Vagina (tissue), 2 donors: Measurements from ENCODE around the gene AURKAIP1.

Source experiments
- POLR2A ChIP-seq, 2 donors: fragments of 450-650 bp; IDR thresholded peaks; one replicate each; pipeline ENCODE4 v1.6.1; 2017; ENCODE audit warnings: antibody characterized with exemption in 2 of 2, mild to moderate bottlenecking in 2 of 2, moderate library complexity in 2 of 2
- POLR2AphosphoS5 ChIP-seq, 2 donors: sonication (generic); formaldehyde crosslinking; IDR thresholded peaks; one replicate each; pipeline ENCODE4 v1.9.0; 2017; ENCODE audit warnings: antibody characterized with exemption in 2 of 2, mild to moderate bottlenecking in 2 of 2, low read depth in 1 of 2; ENCODE audit not compliant: insufficient read depth in 1 of 2

GRCh38 chr1:1341549-1342021 lies 33.4 kb downstream of the AURKAIP1 start:
- TF ChIP-seq POLR2AphosphoS5 (IDR thresholded peaks at IDR 0.05; ENCODE audit: insufficient read depth in 1 of 2, low read depth in 1 of 2) (no peak), POLR2A (IDR thresholded peaks at IDR 0.05) (no peak)
